ENCODE measurements around the gene SLC25A12.

Gene SLC25A12

GRCh38 chr2:171745806-171746205 lies 148.2 kb downstream of the SLC25A12 start:
- TF ChIP-seq EZH2phosphoT487 (IDR thresholded peaks at IDR 0.05; ENCODE audit: low read depth) (no peak), CTCF (IDR thresholded peaks at IDR 0.05; ENCODE audit: low read depth, low read length) (no peak)
- H3K27ac ChIP-seq (ENCODE audit: low read length): no peak overlapping the region
- H3K9ac ChIP-seq (ENCODE audit: low read length): no peak overlapping the region
- no peaks in the 10 kb centered on the region for H3K79me2 ChIP-seq (ENCODE audit: low read length)
- no peak overlapping the region for H3K4me2 ChIP-seq (ENCODE audit: low read length)
- H4K20me1 ChIP-seq (ENCODE audit: insufficient read depth, low read length): no peaks in the 10 kb centered on the region
- H3K27me3 ChIP-seq (ENCODE audit: low read depth, low read length): no peaks in the 10 kb centered on the region
- no peak overlapping the region for H2AFZ ChIP-seq (ENCODE audit: low read depth, low read length)
- H3K9me3 ChIP-seq (ENCODE audit: insufficient read depth, low read length): no peaks in the 10 kb centered on the region
- peaks cover 12% of the 10 kb centered on the region for H3K36me3 ChIP-seq (replicated peaks; ENCODE audit: low read depth, low read length)
- no peak overlapping the region for H3K4me3 ChIP-seq (ENCODE audit: low read length)
- H3K4me1 ChIP-seq (ENCODE audit: low read length): peaks cover 7% of the 10 kb centered on the region

- Histone ChIP-seq H3K4me3 (ENCODE audit: low read length) (no peak overlapping the region), H3K9ac (ENCODE audit: low read length) (no peak overlapping the region), H3K4me2 (ENCODE audit: low read length) (no peak overlapping the region), H4K20me1 (ENCODE audit: insufficient read depth, low read length) (no peaks in the 10 kb centered on the region), H3K27ac (ENCODE audit: low read length) (no peak overlapping the region), H3K79me2 (ENCODE audit: low read length) (no peaks in the 10 kb centered on the region), H3K9me3 (ENCODE audit: insufficient read depth, low read length) (no peaks in the 10 kb centered on the region), H3K4me1 (ENCODE audit: low read length) (peaks cover 7% of the 10 kb centered on the region), H3K27me3 (ENCODE audit: low read depth, low read length) (no peaks in the 10 kb centered on the region), H2AFZ (ENCODE audit: low read depth, low read length) (no peak overlapping the region), H3K36me3 (replicated peaks; ENCODE audit: low read depth, low read length) (peaks cover 13% of the 10 kb centered on the region)
- TF ChIP-seq CTCF (IDR thresholded peaks at IDR 0.05; ENCODE audit: low read depth, low read length): no peak
- TF ChIP-seq EZH2phosphoT487 (IDR thresholded peaks at IDR 0.05; ENCODE audit: low read depth): no peak
Observed at GRCh38 chr2:171745141-171745540, 148.9 kb downstream of the SLC25A12 start.

GRCh38 chr2:171742760-171743159 lies 151.3 kb downstream of the SLC25A12 start:
- Histone ChIP-seq H4K20me1 (ENCODE audit: insufficient read depth, low read length) (no peaks in the 10 kb centered on the region), H3K9me3 (ENCODE audit: insufficient read depth, low read length) (no peaks in the 10 kb centered on the region), H3K4me1 (ENCODE audit: low read length) (peaks cover 7% of the 10 kb centered on the region), H3K27me3 (ENCODE audit: low read depth, low read length) (no peaks in the 10 kb centered on the region), H3K79me2 (ENCODE audit: low read length) (no peaks in the 10 kb centered on the region), H3K27ac (ENCODE audit: low read length) (no peak overlapping the region), H3K4me3 (ENCODE audit: low read length) (no peak overlapping the region), H2AFZ (ENCODE audit: low read depth, low read length) (no peak overlapping the region), H3K36me3 (replicated peaks; ENCODE audit: low read depth, low read length) (peaks cover 22% of the 10 kb centered on the region), H3K4me2 (ENCODE audit: low read length) (no peak overlapping the region), H3K9ac (ENCODE audit: low read length) (no peak overlapping the region)
- TF ChIP-seq EZH2phosphoT487 (IDR thresholded peaks at IDR 0.05; ENCODE audit: low read depth) (no peak), CTCF (IDR thresholded peaks at IDR 0.05; ENCODE audit: low read depth, low read length) (no peak)

DNA sequence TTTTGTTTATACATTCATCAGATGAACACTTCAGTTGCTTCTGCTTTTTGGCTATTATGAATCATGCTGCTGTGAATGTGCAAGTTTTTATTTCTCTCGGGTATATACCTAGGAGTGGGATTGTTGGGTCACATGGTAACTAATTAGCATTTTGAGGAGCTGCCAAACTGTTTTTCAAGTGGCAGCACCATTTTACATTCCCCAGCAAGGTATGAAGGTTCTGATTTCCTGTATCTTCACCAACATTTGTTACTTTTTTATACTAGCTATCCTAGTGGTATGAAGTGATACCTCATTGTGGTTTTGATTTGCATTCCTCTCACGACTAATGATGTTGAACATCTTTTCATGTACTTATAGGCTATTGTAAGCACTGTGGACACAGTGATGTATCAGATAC lies 152.9 kb downstream of the SLC25A12 start:
- peaks cover 22% of the 10 kb centered on the region for H3K36me3 ChIP-seq (replicated peaks; ENCODE audit: low read depth, low read length)
- H3K79me2 ChIP-seq (ENCODE audit: low read length): no peaks in the 10 kb centered on the region
- peaks cover 7% of the 10 kb centered on the region for H3K4me1 ChIP-seq (ENCODE audit: low read length)
- H3K27me3 ChIP-seq (ENCODE audit: low read depth, low read length): no peaks in the 10 kb centered on the region
- H4K20me1 ChIP-seq (ENCODE audit: insufficient read depth, low read length): no peaks in the 10 kb centered on the region
- no peak overlapping the region for H3K9ac ChIP-seq (ENCODE audit: low read length)
- H2AFZ ChIP-seq (ENCODE audit: low read depth, low read length): no peak overlapping the region
- H3K4me3 ChIP-seq (ENCODE audit: low read length): no peak overlapping the region
- no peak overlapping the region for H3K4me2 ChIP-seq (ENCODE audit: low read length)
- TF ChIP-seq EZH2phosphoT487 (IDR thresholded peaks at IDR 0.05; ENCODE audit: low read depth): no peak
- TF ChIP-seq CTCF (IDR thresholded peaks at IDR 0.05; ENCODE audit: low read depth, low read length): no peak
- no peaks in the 10 kb centered on the region for H3K9me3 ChIP-seq (ENCODE audit: insufficient read depth, low read length)
- no peak overlapping the region for H3K27ac ChIP-seq (ENCODE audit: low read length)

All from OCI-LY3 (cell line).